BLaER1 (cell line): ENCODE measurements around the gene SLC35F3.
"Not testable (repeated sequence)": the region's sequence is repeated elsewhere in the genome, so short reads cannot be mapped to it uniquely, and the experiment has no call there.

Experiments
- H3K27ac ChIP-seq: shearing (Covaris generic); formaldehyde crosslinking; 2 replicates; pipeline ENCODE4 v1.8.1; 2022
- H3K27me3 ChIP-seq: shearing (Covaris generic); formaldehyde crosslinking; 2 replicates; pipeline ENCODE4 v1.8.1; 2022
- H3K36me3 ChIP-seq: shearing (Covaris generic); formaldehyde crosslinking; 2 replicates; pipeline ENCODE4 v1.8.1; 2022
- H3K4me1 ChIP-seq: shearing (Covaris generic); formaldehyde crosslinking; 2 replicates; pipeline ENCODE4 v1.8.1; 2022
- H3K4me2 ChIP-seq: shearing (Covaris generic); formaldehyde crosslinking; 2 replicates; pipeline ENCODE4 v1.8.1; 2022
- H3K4me3 ChIP-seq: shearing (Covaris generic); formaldehyde crosslinking; 2 replicates; pipeline ENCODE4 v1.8.1; 2022
- H3K9ac ChIP-seq: shearing (Covaris generic); formaldehyde crosslinking; 2 replicates; pipeline ENCODE4 v1.8.1; 2022
- H3K9me3 ChIP-seq: shearing (Covaris generic); formaldehyde crosslinking; 2 replicates; pipeline ENCODE4 v1.8.1; 2022
- H4K20me1 ChIP-seq: shearing (Covaris generic); formaldehyde crosslinking; 2 replicates; pipeline ENCODE4 v1.8.1; 2022
- Cebpa-rat ChIP-seq: shearing (Covaris generic); IDR thresholded peaks from 2 replicates; pipeline ENCODE4 v1.8.1; 2022

Gene SLC35F3

DNA sequence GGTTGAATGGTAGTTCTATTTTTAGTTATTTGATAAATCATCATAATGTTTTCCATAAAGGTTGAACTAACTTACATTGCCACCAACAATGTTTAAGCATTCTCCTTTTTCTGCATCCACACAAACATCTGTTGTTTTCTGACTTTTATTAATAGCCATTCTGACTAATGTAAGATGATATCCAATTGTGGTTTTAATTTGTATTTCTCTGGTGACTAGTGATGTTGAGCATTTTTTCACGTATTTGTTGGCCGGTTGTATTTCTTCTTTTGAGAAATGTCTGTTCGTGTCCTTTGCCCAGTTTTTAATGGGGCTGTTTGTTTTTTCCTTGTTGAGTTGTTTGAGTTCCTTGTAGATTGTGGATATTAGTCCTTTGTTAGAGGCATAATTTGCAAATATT is 24.6 kb upstream of the SLC35F3 start:
- Histone ChIP-seq H3K4me2 (no peak overlapping the region), H3K27ac (no peak overlapping the region), H4K20me1 (no peaks in the 10 kb centered on the region), H3K27me3 (no peaks in the 10 kb centered on the region), H3K4me3 (no peak overlapping the region), H3K4me1 (no peaks in the 10 kb centered on the region), H3K9ac (no peak overlapping the region), H3K9me3 (no peaks in the 10 kb centered on the region), H3K36me3 (no peaks in the 10 kb centered on the region)
- TF ChIP-seq Cebpa-rat: no peak

DNA sequence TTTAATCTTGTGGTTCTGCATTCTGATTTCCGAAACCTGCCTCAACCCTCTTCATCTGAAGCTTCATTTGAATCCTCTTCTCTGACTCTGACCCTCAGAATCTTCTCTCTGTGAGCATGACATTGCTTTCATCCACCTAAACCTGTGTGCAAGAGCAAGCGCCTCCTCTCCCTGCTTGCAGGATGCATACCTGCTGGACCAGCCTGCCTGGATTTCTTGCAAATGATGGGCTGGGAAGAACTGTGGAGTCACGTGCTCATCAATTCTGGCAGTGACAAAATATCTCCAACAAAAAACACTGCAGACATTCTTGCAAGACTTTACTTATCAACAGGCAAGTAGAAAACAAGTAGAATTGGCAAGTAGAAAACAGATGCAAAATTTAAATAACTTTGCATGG is 20.8 kb upstream of the SLC35F3 start:
- Histone ChIP-seq H3K4me1 (no peaks in the 10 kb centered on the region), H4K20me1 (no peaks in the 10 kb centered on the region), H3K4me3 (no peak overlapping the region), H3K27me3 (no peaks in the 10 kb centered on the region), H3K4me2 (no peak overlapping the region), H3K27ac (no peak overlapping the region), H3K9ac (no peak overlapping the region), H3K9me3 (no peaks in the 10 kb centered on the region; the same call in 1 of the 2 replicates), H3K36me3 (no peaks in the 10 kb centered on the region)
- TF ChIP-seq Cebpa-rat: no peak

DNA sequence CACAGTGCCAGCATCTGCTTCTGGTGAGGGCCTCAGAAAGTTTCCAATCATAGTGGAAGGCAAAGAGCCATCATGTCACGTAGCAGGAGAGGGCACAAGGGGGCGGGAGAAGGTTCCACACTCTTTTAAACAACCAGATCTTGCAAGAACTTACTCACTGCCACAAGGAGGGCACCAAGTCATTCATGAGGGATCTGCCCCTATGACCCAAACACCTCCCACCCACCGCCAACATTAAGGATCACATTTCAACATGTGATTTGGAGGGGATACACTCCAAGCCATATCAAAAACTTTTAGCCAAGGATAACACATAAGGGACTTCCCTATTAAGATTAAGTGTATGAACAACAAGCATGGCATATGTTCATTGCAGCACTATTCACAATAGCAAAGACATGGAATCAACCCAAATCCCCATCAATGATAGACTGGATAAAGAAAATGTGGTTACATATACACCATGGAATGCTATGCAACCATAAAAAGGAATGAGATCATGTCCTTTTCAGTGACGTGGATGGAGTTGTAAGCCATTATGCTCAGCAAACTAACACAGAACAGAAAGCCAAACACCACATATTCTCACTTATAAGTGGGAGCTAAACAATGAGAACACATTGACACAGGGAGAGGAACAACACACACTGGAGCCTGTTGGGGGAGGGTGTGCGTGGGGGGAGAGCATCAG is 19.9 kb upstream of the SLC35F3 start:
- Histone ChIP-seq H3K9ac (no peak overlapping the region), H3K27ac (no peak overlapping the region), H4K20me1 (no peaks in the 10 kb centered on the region), H3K27me3 (no peaks in the 10 kb centered on the region), H3K4me2 (no peak overlapping the region), H3K36me3 (no peaks in the 10 kb centered on the region), H3K4me1 (no peaks in the 10 kb centered on the region), H3K9me3 (peaks cover 9% of the 10 kb centered on the region), H3K4me3 (no peak overlapping the region)
- TF ChIP-seq Cebpa-rat: no peak

DNA sequence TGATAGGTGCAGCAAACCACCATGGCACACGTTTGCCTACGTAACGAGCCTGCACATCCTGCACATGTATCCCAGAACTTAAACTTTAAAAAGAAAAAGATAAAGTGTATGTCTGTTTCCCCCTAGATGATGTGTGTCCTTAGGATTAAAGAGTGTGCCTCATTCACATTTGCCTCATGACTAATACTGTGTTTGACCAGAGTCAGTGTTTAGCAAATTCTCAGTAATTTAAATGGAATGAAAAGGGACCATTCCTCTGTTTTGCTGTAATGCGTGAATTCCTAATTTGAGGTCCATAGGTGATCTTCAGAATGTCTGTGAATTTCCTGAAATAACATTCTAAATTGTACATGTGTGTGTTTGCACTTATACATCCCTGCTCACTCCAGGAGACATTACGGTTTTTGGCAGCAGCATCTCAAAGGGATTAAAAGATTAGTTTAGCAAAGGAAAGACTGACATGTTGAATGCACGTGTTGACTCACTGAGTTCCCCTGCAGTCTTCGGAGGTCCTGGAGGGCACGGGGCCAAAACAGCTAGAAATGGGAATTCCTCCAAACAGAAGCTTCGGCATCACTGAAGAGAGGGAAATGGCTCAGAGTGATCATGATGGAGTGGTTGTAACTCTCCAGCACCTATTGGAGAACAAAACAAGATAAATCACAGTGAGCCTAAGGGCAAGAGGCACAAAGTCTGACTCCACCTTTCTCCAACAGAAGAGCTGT is 19.1 kb upstream of the SLC35F3 start:
- Histone ChIP-seq H3K36me3 (no peaks in the 10 kb centered on the region), H3K9me3 (peaks cover 16% of the 10 kb centered on the region), H3K4me1 (no peaks in the 10 kb centered on the region), H3K9ac (no peak overlapping the region), H3K27ac (no peak overlapping the region), H3K4me2 (no peak overlapping the region), H3K4me3 (no peak overlapping the region), H4K20me1 (no peaks in the 10 kb centered on the region), H3K27me3 (no peaks in the 10 kb centered on the region)
- TF ChIP-seq Cebpa-rat: no peak

DNA sequence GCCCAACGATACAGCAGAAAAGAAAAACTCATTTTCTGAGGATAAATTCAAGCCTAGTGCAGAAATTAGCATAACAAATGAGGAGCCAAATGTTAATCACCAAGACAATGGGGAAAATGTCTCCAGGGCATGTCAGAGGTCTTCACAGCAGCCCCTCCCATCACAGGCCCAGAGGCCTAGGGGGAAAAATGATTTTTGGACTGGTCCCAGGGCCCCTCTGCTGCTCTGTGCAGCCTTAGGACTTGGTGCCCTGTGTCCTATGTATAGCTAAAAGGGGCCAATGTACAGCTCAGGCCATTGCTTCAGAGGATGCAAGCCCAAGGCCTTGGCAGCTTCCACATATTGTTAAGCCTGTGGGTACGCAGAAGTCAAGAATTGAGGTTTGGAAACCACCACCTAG is 13.3 kb upstream of the SLC35F3 start:
- peaks cover 39% of the 10 kb centered on the region for H3K9me3 ChIP-seq
- H3K4me1 ChIP-seq, H3K4me3 ChIP-seq, H3K4me2 ChIP-seq, H3K9ac ChIP-seq, H3K27ac ChIP-seq, H3K27me3 ChIP-seq, H3K36me3 ChIP-seq, H4K20me1 ChIP-seq: not testable (repeated sequence)

DNA sequence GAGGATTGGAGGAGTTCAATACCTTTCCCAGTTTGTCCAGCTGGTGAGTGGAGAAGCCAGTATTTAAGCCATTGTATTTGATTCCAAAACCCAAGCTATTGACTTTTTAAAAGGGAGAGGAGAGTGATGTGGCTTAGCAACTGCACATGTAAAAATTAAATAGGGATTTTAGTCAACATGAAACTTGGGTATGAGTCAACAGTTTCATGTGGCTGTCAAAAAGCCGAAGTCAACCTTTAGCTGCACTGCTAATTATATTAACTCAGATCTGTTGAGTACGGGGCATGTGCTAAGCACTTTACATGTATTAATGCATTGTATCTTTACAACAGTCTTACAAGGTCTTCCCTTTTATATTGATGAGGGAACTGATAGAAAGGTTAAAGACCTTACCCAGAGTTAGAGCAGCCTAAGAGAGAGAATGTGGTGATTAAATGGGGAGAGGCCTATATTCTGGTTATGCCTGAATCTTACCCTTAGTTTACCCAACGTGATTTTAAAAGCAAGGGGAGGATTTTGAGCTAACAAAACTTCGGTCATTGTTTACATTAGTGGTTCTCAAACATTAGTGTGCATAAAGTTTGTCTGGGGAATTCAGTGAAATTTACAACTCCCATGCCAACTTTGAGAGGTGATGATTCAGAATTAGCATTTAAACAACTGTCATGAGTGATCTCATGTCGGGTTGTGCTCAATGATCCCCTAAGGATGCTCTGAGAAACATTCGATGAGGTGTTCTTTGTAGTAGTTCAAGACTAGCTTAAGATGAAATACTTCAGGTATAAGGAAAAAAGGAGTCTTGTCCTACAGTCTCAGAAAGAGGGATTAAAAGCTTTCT is 6.9 kb upstream of the SLC35F3 start:
- H3K4me2 ChIP-seq: no peak overlapping the region
- no peak overlapping the region for H3K4me3 ChIP-seq
- 0 out of 2 replicates have a peak, but pooled peaks cover 9% of the 10 kb centered on the region for H3K9me3 ChIP-seq
- no peaks in the 10 kb centered on the region for H3K4me1 ChIP-seq
- no peaks in the 10 kb centered on the region for H3K36me3 ChIP-seq
- no peak overlapping the region for H3K27ac ChIP-seq
- no peaks in the 10 kb centered on the region for H3K27me3 ChIP-seq
- no peaks in the 10 kb centered on the region for H4K20me1 ChIP-seq
- H3K9ac ChIP-seq: no peak overlapping the region
- no peak for TF ChIP-seq Cebpa-rat

DNA sequence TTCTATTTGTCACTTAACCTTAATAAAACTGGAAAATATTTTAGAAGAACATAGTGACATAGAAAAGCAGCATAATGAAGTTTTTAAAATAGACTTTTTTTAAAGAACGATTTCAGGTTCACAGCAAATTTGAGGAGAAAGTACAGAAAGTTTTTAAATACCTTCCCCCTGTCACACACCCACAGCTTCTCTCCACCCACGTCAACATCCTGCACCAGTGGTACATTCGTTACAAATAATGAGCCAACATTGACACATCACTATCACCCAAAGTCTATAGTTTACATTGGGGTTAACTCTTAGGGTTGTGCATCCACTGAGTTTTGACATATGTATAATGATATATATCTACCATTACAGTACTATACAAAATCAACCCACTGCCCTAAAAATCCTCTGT is 3.0 kb upstream of the SLC35F3 start:
- Histone ChIP-seq H3K4me1 (no peaks in the 10 kb centered on the region), H3K27me3 (no peaks in the 10 kb centered on the region)
- no peak for TF ChIP-seq Cebpa-rat

DNA sequence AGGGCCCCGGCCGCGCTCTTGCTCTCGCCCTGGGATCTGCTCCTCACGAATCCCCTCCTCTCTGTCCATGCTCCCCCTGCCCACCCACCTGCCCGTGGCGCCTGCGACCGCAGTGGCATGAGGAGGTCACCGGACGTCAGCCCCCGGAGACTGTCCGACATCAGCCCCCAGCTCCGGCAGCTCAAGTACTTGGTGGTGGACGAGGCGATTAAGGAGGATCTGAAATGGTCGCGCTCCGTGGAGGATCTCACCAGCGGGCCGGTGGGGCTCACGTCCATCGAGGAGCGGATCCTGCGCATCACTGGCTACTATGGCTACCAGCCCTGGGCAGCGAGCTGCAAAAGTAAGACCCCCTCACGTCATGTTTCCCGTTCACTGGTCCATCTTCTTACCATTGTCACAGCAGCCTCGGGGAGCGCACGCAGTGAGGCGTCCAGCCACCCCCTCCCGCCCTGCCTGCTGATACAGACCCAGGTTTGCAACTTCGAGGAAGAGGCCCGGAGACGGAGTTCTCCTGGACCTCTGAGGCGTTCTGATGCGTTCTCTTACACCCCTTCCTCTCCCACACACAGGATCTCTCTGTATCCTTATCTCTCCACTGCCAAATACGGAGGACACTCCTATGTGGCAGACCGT is 1.1 kb downstream of the SLC35F3 start:
- H3K9ac ChIP-seq: no peak overlapping the region
- no peak for TF ChIP-seq Cebpa-rat
- H3K9me3 ChIP-seq: peaks cover 20% of the 10 kb centered on the region
- H3K4me1 ChIP-seq: no peaks in the 10 kb centered on the region
- H3K27ac ChIP-seq: no peak overlapping the region
- no peaks in the 10 kb centered on the region for H3K27me3 ChIP-seq
- H3K4me3 ChIP-seq: no peak overlapping the region
- no peaks in the 10 kb centered on the region for H3K36me3 ChIP-seq
- no peaks in the 10 kb centered on the region for H4K20me1 ChIP-seq
- H3K4me2 ChIP-seq: no peak overlapping the region

More for the DNA sequence above, 3.0 kb upstream of the SLC35F3 start:
- Histone ChIP-seq H4K20me1 (no peaks in the 10 kb centered on the region), H3K9me3 (peaks cover 25% of the 10 kb centered on the region), H3K27ac (no peak overlapping the region), H3K36me3 (no peaks in the 10 kb centered on the region), H3K4me2 (no peak overlapping the region), H3K4me3 (no peak overlapping the region), H3K9ac (no peak overlapping the region)

DNA sequence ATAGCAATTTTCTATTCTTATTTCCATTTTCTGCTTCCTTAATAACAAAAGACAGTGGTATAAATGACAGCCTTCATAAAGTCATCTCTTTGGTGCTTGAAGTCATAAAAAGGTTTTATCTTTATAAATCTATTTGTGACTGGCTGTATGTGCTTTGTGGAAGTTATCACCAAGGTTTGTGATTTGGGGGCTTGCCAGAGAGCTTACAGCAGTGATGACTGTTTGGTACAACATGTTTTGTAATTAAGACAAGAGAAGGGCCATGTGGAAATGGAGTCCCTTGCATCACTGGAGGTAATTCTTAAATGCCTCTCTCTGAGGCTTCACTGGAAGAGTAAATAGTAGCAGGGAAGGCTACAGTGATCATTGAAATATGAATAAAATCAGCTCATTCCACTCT is 2.7 kb downstream of the SLC35F3 start:
- H3K36me3 ChIP-seq: no peaks in the 10 kb centered on the region
- no peak overlapping the region for H3K4me3 ChIP-seq
- H3K27ac ChIP-seq: no peak overlapping the region
- H3K4me2 ChIP-seq: no peak overlapping the region
- no peaks in the 10 kb centered on the region for H4K20me1 ChIP-seq
- H3K4me1 ChIP-seq: no peaks in the 10 kb centered on the region
- H3K27me3 ChIP-seq: no peaks in the 10 kb centered on the region
- no peak for TF ChIP-seq Cebpa-rat
- H3K9me3 ChIP-seq: peaks cover 20% of the 10 kb centered on the region
- H3K9ac ChIP-seq: no peak overlapping the region
